Small intestine (tissue), 7 donors: ENCODE data around the gene HOXA3. TPM values are rescaled to one million over a fixed set of nuclear protein-coding genes. Genes with fewer than 3 reads are reported as not detected.

Experiments
- DNase-seq, 2 donors: peaks; one replicate each; pipeline versions ENCODE4 v3.0.0 to v3.0.0-alpha.2; 2013
- FAIRE-seq: peaks from 2 replicates; lab custom pipeline; 2012; peaks lifted over from hg19 to GRCh38; lab: Jason Lieb, UNC
- H3K27ac ChIP-seq, 3 donors: one replicate each; pipeline ENCODE4 v1.5.1; 2013; ENCODE audit warnings: low read length in 2 of 3, mild to moderate bottlenecking in 2 of 3, control low read depth in 1 of 3, inconsistent platforms in 1 of 3, low read depth in 1 of 3, moderate library complexity in 1 of 3
- H3K27me3 ChIP-seq, 3 donors: one replicate each; pipeline ENCODE4 v1.6.1; 2013; ENCODE audit warnings: low read length in 3 of 3, inconsistent platforms in 1 of 3; ENCODE audit not compliant: control insufficient read depth in 3 of 3, insufficient read depth in 3 of 3
- H3K36me3 ChIP-seq, 3 donors: one replicate each; pipeline ENCODE4 v1.6.1; 2013; ENCODE audit warnings: low read length in 3 of 3, inconsistent platforms in 1 of 3, low read depth in 1 of 3, mild to moderate bottlenecking in 1 of 3, moderate library complexity in 1 of 3; ENCODE audit not compliant: control insufficient read depth in 3 of 3, insufficient read depth in 2 of 3
- H3K4me1 ChIP-seq, 3 donors: one replicate each; pipeline ENCODE4 v1.6.1; 2013; ENCODE audit warnings: low read length in 2 of 3, inconsistent platforms in 1 of 3, low read depth in 1 of 3, mild to moderate bottlenecking in 1 of 3, moderate library complexity in 1 of 3; ENCODE audit not compliant: control insufficient read depth in 3 of 3, insufficient read depth in 2 of 3
- H3K4me3 ChIP-seq, 3 donors: one replicate each; pipeline ENCODE4 v1.5.1; 2013; ENCODE audit warnings: low read length in 3 of 3, control low read depth in 1 of 3, inconsistent platforms in 1 of 3, low read depth in 1 of 3, mild to moderate bottlenecking in 1 of 3, moderate library complexity in 1 of 3
- H3K9me3 ChIP-seq, 2 donors: one replicate each; pipeline ENCODE4 v1.6.1; 2013; ENCODE audit warnings: low read depth in 1 of 2, low read length in 1 of 2; ENCODE audit not compliant: control insufficient read depth in 2 of 2, insufficient read depth in 1 of 2
- WGBS, 3 donors: extraction: QIAGEN DNeasy Blood & Tissue Kit; methylation state at CpG; one replicate each; pipeline ENCODE4 v1.1.7; 2013; 5-methylcytosine and 5-hydroxymethylcytosine counted together
- polyA plus RNA-seq, 4 donors: library from polyadenylated mRNA; stranded (reverse) in 3 of 4; unstranded in 1 of 4; fragments of 200-250 nt in 3 of 4; fragments of 120-200 nt in 1 of 4; gene quantifications; one replicate each; pipeline versions ENCODE4 v1.2.1 to v1.2.3, GENCODE V29; 2013
- donor health status: healthy with polysubstance abuse.
- donor health status: control.
- donor health status: control.
- donor health status: Bipolar disorder and iron deficiency.
- donor health status: healthy.

Gene HOXA3
- polyA plus RNA-seq, 4 donors, result 0.45 to 47.4 (median 1.9) TPM

DNA sequence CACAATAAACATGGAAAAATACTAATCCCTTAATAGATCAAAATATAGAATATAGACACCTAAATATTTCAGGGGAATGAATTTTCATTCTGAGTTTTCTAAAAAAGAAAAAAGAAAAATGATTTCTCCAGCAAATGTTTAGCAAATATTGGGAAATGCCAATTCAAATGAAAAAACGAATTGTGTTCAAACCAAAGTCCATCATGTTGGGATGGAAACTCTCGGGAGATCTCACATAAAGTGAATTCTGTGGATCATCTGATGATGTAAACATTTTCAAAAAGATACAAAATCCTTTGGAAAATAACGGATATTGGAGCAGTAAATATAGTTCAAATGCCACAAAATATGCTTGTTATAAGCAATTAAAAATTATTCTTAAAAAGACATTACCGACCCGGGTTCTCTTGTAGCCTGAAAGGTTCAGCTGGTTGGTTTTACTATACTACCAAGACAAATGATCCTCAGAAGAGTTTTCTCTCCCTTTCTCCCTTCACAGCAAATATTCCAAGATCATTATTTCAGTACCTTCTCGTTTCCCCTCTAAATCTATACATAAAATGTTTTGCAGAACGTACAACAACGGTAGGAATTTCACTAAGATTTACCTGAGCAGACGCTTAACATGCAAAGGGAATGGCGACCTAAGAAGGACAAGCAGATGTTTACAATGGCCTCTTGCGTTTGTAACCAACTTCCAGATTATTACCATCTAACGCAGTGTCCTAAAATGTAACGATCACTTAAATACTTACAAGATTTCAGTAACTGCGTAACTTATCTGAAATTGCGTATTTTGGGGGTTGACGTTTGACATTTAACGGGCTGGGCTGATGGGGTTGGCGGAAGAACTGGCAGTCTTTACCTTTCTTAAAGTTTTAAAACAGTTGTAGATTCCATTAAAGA lies 45.0 kb upstream of the HOXA3 start:
- H3K4me1 ChIP-seq, result peaks cover 0 to 11% (median 8%) of the 10 kb centered on the region in 3 donors
- H3K4me3 ChIP-seq, result peak overlapping the region in 2 of 3 donors; percentile 4 to 31
- no peak overlapping the region for H3K27ac ChIP-seq
- peaks cover 19 to 84% (median 53%) of the 10 kb centered on the region in 3 donors for H3K27me3 ChIP-seq
- DNase-seq (peak in 1 of 2 donors; percentile 46), FAIRE-seq (no peak)
- H3K9me3 ChIP-seq, result no peaks in the 10 kb centered on the region
- WGBS, 3 donors, result 17 to 23% (median 18%) methylated on average over 18 of the region's 18 CpGs
- H3K36me3 ChIP-seq, result no peaks in the 10 kb centered on the region

DNA sequence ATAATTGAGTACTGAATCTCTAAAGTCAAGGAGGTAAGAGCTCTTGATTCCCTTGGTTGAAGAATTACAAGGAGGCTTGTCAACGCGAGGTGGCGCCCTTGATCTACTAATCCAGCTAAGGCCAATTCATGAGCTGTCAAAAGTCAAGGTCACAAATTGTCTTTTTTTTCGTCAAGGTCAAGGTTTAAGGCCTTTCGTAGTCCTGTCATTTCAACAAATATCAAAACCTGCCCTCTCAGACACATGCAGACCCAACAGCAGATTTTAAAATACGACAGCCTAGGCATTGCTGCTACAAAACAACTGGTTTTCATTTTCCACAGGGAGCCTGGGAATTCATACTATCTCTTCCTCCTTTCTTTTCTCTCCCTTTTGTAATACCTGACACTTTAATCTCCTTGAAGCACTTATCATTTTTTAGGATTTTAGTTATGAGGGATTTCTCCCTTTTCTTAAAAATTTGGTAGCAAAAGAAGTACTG lies 43.9 kb upstream of the HOXA3 start:
- WGBS, 3 donors, result 2 to 5% (median 4%) methylated on average over 6 of the region's 6 CpGs
- Histone ChIP-seq H3K36me3 (no peaks in the 10 kb centered on the region), H3K27me3 (peaks cover 21 to 84% (median 53%) of the 10 kb centered on the region in 3 donors), H3K4me1 (peaks cover 0 to 8% (median 8%) of the 10 kb centered on the region in 3 donors), H3K4me3 (no peak overlapping the region), H3K9me3 (no peaks in the 10 kb centered on the region), H3K27ac (no peak overlapping the region)
- DNase-seq, result peak; percentile 69 to 85
- FAIRE-seq, result no peak

DNA sequence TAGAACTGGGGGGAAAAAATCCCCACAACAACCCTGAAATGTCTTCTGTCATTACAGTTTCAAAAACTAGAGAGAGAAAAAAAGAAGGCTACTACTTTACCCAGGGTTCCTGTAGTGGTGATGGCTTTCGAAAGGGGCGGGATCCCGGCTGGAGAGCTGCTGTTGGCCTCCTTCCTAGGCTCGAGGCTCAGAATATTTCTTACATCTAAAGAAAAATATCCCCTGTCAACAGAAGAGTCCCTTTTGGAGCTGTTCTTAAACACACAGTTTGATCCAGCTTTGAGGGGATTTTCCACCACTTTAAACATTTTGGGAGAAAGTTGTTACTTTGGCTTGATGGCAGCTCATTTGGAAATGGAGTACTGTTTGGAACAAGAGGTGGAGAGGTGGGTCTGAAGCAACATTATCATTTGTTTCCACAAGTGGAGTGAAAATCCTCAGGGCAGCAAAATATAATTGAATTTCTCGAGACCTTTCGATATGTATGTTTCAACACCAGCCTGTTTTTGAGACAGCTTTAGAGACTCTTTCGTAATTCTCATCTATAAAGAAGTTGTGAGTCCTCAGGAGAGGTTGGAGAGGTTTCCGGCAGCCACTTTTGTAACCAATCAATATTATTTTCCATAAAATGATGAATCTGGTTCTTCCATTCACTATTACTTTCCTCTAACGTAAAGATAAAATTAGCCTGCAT lies 42.5 kb upstream of the HOXA3 start:
- no peak overlapping the region for H3K27ac ChIP-seq
- no peak overlapping the region for H3K4me3 ChIP-seq
- peaks cover 0 to 5% (median 2%) of the 10 kb centered on the region in 3 donors for H3K4me1 ChIP-seq
- peaks cover 15 to 85% (median 53%) of the 10 kb centered on the region in 3 donors for H3K27me3 ChIP-seq
- no peaks in the 10 kb centered on the region for H3K9me3 ChIP-seq
- FAIRE-seq, result no peak
- H3K36me3 ChIP-seq, result no peaks in the 10 kb centered on the region
- WGBS, 3 donors, result 27 to 42% (median 35%) methylated on average over 9 of the region's 9 CpGs
- DNase-seq, result peak in 1 of 2 donors; percentile 18

DNA sequence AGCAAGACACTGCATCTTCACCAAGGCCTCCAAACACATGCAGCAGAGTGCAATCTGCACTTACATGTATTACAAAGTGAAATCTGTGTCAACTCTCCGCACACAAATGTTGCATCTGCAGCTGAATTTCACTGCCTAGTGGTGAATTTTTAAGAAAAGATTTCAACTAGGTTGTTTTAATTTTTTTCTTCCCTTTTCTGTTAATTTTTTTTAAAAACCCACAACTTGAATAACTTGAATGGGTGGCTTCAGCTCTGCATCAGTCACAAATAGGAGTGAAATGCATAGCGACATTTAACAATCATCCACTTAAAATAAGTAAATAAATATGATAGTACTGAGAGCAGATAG lies 41.6 kb upstream of the HOXA3 start:
- H3K27ac ChIP-seq, result no peak overlapping the region
- peaks cover 17 to 89% (median 59%) of the 10 kb centered on the region in 3 donors for H3K27me3 ChIP-seq
- peaks cover 0 to 5% (median 4%) of the 10 kb centered on the region in 3 donors for H3K4me1 ChIP-seq
- 22 to 31% (median 28%) methylated on average over 2 of the region's 2 CpGs for WGBS, 3 donors
- FAIRE-seq (no peak), DNase-seq (no peak)
- H3K36me3 ChIP-seq, result no peaks in the 10 kb centered on the region
- H3K4me3 ChIP-seq, result no peak overlapping the region
- H3K9me3 ChIP-seq, result no peaks in the 10 kb centered on the region

DNA sequence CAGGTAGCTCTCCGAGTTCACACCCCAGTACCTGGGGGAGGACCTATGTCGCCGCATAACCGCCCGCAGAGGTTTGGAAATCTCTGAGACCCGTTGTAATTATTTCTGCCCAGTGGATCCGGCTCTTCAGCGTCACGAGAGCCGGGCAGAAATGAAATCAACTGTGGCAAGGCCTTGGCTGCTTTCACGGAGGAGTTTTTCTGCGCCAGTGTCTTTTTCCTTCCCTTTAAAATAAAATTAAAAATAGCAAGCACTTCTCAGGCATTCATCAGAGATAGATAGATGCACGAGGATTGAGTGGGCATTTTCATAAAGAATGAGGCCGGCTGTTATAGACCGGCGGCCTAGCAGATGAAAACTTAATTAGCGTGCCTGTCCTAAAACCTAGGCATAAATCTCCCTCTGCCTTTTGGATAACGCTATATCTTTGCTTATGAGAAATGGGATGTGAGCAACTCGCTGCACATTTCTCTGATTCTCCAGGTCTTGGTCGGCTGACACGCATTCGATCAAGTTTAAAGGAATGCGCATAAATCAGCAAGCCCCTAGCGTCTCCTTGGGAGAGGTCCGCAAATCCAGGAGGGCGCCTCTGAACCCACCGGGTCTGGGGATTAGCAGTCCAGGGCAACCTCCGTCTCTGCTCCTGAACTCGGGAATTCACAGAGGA lies 41.1 kb upstream of the HOXA3 start:
- WGBS, 3 donors, result 12 to 13% (median 13%) methylated on average over 29 of the region's 29 CpGs
- peak overlapping the region; percentile 20 to 43 (median 31) for H3K4me3 ChIP-seq
- FAIRE-seq, result no peak

DNA sequence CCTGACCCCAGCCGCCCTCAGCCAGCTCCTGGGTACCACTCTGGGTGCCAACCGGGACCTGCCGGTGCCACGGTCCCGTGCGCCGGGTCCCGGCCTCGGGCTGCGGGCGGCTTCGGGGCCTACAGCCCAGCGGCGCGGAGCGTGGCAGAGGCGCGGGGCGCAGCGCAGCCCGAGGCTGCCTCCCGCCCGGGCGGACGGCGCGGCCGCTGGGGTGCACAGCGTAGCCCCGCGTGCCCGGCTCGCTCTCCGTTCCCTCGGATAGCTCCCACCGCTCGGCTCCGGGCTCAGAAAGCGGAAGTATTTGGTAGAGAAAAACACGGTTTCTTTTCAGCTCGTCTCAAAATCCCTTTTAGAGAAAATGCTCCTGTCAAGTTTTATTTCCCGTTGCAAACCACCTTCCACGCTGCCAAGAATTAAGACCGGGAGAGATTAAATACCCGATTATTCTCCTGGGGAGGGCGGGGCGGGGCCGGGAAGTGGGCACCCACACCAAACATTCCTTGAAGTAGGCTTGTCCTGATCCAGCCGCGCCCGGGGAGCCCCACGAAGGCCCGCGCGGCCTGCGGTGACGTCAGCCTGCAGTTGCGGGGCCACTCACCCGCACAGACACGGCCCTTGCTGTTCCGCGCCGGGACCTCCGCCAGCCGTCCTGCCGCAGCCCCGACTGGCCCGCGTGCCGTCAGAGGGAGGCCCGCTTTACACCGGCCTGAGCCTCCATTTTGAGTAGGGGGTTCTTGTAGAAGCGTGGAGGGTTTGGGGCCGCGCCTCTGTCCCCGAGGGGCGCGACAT lies 40.4 kb upstream of the HOXA3 start:
- peak overlapping the region; percentile 27 to 43 (median 31) for H3K4me3 ChIP-seq
- no peaks in the 10 kb centered on the region for H3K9me3 ChIP-seq
- H3K36me3 ChIP-seq, result no peaks in the 10 kb centered on the region
- DNase-seq, result no peak
- 1 to 3% (median 3%) methylated on average over 76 to 78 of the region's 78 CpGs for WGBS, 3 donors
- peaks cover 14 to 89% (median 62%) of the 10 kb centered on the region in 3 donors for H3K27me3 ChIP-seq
- peaks cover 0 to 11% (median 5%) of the 10 kb centered on the region in 3 donors for H3K4me1 ChIP-seq
- FAIRE-seq, result no peak
- peak overlapping the region in 1 of 3 donors; percentile 25 for H3K27ac ChIP-seq

More for the DNA sequence above, 41.1 kb upstream of the HOXA3 start:
- no peak for DNase-seq
- Histone ChIP-seq H3K4me1 (peaks cover 0 to 7% (median 5%) of the 10 kb centered on the region in 3 donors), H3K9me3 (no peaks in the 10 kb centered on the region), H3K27me3 (peaks cover 14 to 89% (median 59%) of the 10 kb centered on the region in 3 donors), H3K27ac (peak overlapping the region in 1 of 3 donors; percentile 3), H3K36me3 (no peaks in the 10 kb centered on the region)

DNA sequence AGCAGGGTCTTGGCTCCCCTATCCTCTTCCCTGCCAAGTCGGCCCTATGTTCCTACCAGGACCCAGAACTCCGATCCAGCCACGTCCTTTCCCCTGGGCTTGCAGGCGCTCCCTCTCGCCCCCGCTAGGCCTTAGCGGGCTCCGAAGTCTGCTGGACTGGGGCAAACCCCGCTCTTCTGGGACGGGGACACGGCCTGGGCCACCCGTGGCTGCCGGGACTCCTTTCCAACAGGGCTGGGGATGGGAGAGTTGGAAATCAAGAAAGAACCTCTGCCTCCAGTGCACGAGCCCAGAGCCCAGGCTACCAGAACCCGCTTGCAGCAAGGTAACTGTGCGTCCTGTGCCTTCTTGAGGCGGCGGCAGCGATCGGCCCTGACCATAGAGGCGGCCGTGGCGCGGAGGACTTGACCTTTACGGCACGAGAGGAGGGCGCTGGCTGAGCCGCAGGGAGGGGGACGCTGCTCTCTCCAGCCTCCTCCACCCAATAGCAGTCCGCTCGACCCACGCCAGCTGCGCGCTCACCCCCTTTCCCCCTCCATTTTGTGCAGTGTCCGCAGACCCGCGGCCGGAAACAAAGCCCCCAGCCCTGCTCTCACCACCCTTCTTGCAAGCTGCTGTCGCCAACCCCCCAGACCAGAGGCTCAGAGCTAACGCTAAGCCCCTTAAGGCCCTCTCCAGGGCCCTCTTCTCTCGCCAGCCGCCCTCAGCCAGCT lies 39.6 kb upstream of the HOXA3 start:
- Histone ChIP-seq H3K9me3 (no peaks in the 10 kb centered on the region), H3K27ac (peak overlapping the region in 1 of 3 donors; percentile 25), H3K36me3 (no peaks in the 10 kb centered on the region), H3K4me3 (peak overlapping the region; percentile 27 to 43 (median 31)), H3K27me3 (peaks cover 14 to 90% (median 67%) of the 10 kb centered on the region in 3 donors), H3K4me1 (peaks cover 0 to 11% (median 5%) of the 10 kb centered on the region in 3 donors)
- FAIRE-seq (no peak), DNase-seq (no peak)
- 7 to 13% (median 8%) methylated on average over 41 to 42 of the region's 42 CpGs for WGBS, 3 donors
